ENCODE measurements around the gene CPXM2. TPM values are rescaled to one million over a fixed set of nuclear protein-coding genes. Genes with fewer than 3 reads are reported as not detected.

The CPXM2 gene
- polyA plus RNA-seq, 3 donors from 2014 or later = not detected

DNA sequence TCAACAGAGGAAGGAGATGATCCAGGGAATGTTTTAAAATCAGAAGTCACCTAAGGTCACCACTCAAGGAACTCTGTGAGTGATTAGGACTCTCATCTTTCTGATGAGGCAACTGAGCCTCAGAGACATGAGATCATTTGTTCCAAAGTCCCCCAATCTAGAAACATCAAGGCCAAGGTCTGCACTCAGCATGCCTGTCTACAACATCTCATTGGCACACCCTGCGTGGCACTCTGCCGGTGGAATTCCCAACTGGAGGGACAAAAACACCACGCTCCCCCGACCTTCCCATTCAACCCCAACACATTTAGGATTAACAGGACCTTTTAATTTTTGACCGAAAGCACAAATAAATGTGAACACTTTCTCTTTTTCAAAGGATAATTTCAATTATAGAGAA is 31.4 kb downstream of the CPXM2 start:
- H3K27ac Mint-ChIP-seq = no peak overlapping the region
- no peaks in the 10 kb centered on the region for H3K36me3 Mint-ChIP-seq
- H3K9me3 Mint-ChIP-seq = no peaks in the 10 kb centered on the region
- no peak for DNase-seq
- H3K4me1 Mint-ChIP-seq = no peaks in the 10 kb centered on the region
- H3K27me3 Mint-ChIP-seq (ENCODE audit: low read depth in 3 of 3) = peaks cover 1 to 6% (median 3%) of the 10 kb centered on the region in 3 donors
- no peak overlapping the region for H3K4me3 Mint-ChIP-seq

DNA sequence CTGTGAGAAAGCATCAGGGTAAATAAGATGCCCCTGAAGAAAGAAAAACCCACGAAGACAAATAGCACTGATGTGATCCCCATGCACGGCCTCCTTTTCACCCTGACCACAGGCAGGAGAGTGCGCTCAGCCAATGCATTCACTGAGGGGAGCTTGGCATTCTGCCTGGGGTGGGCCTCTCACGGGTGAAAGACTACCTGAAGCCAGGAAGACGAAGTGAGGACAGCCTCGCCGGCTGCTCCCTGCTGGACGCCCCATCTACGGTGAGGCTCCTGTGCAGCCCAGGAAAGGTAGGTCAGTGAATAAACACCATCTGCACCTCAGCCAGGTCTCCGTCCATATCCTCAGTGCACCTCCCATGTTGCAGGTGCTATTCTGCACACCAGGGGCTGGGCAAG is 32.0 kb downstream of the CPXM2 start:
- no peaks in the 10 kb centered on the region for H3K36me3 Mint-ChIP-seq
- no peaks in the 10 kb centered on the region for H3K9me3 Mint-ChIP-seq
- no peak for DNase-seq
- H3K4me3 Mint-ChIP-seq = no peak overlapping the region
- no peaks in the 10 kb centered on the region for H3K4me1 Mint-ChIP-seq
- H3K27me3 Mint-ChIP-seq (ENCODE audit: low read depth in 3 of 3) = peaks cover 1 to 4% (median 2%) of the 10 kb centered on the region in 3 donors
- no peak overlapping the region for H3K27ac Mint-ChIP-seq

DNA sequence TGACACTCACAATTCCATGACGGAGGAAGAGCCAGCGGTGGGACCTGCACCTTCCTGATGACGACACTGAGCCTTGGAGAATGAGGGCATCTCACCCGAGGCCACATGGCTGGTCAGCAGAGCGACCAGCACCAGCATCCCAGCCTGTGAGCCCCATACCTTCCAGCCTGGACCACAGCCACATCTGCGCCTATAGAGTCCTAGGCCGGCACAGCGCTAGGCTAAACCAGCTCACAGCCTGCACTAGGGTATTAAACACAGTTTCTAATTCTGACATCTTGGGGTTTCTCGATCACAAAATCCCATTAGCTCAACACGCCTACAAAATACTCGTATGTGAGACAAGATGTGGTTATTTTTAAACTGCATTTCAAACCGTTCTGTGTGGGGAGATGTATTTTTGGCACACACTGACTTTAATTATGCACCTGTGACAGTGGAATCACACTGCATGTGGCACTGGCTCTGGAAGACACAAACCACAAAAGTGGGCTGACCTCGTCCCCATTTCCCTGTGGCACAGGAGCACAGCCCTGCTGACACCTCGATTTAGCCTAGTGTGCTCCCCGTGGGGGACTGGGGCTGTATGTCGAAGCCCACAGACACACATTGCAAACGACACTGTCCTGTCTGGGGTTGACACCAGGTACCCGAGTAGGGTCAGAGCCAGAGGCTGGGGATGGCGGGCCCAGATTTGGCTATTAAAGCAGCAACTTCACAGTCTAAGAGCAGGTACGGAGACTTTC is 32.5 kb downstream of the CPXM2 start:
- H3K36me3 Mint-ChIP-seq = no peaks in the 10 kb centered on the region
- H3K27ac Mint-ChIP-seq = no peak overlapping the region
- H3K9me3 Mint-ChIP-seq = no peaks in the 10 kb centered on the region
- H3K4me3 Mint-ChIP-seq = no peak overlapping the region
- H3K4me1 Mint-ChIP-seq = no peaks in the 10 kb centered on the region
- peaks cover 1 to 3% (median 2%) of the 10 kb centered on the region in 3 donors for H3K27me3 Mint-ChIP-seq (ENCODE audit: low read depth in 3 of 3)
- no peak for DNase-seq

DNA sequence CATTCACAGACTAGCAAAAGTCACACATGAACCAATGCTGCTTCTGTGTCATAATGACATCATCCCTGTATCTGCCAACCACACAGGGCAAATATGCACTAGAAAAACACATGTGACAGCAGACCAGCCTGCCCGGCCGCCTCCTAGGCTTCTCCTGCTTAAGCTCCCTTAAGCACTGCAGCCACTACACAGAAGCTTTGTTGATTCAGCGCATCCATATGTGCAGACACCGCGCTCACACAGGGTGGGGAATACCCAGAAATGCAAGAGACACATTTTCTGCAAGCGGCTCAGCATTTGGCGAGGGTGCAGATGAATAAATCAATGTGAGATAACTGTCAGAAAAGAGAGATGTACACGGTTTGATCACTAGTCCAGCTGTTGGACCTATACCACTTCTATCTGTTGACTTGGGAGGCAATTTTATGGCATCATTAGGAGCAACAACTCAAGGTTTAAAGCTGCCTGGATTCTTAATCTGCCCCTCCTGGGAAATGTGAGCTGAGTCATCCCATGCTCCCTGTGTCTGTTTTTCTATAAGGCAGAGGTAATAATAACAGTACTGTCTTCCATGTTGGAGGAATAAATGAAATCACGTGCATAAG is 33.4 kb downstream of the CPXM2 start:
- no peak for DNase-seq
- H3K27ac Mint-ChIP-seq = no peak overlapping the region
- no peak overlapping the region for H3K4me3 Mint-ChIP-seq
- H3K9me3 Mint-ChIP-seq = no peaks in the 10 kb centered on the region
- H3K4me1 Mint-ChIP-seq = no peaks in the 10 kb centered on the region
- H3K36me3 Mint-ChIP-seq = no peaks in the 10 kb centered on the region
- H3K27me3 Mint-ChIP-seq (ENCODE audit: low read depth in 3 of 3) = peaks cover 1 to 3% (median 2%) of the 10 kb centered on the region in 3 donors

DNA sequence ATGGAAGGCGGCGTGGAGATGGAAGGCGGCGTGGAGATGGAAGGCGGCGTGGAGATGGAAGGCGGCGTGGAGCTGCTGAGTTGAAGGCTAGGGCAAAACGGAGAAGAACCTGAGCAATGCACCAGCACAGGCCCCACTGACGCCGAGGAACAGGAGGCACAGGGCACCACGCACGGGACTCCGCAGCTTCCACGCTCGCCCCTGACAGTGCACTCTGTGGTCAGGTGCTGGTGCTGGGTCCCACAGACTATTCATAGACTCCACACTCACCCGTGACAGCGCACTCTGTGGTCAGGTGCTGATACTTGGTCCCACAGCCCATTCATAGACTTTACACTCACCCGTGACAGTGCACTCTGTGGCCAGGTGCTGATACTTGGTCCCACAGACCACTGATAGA is 34.0 kb downstream of the CPXM2 start:
- Mint-ChIP-seq H3K27me3 (ENCODE audit: low read depth in 3 of 3) (peaks cover 1 to 3% (median 2%) of the 10 kb centered on the region in 3 donors), H3K4me1 (no peaks in the 10 kb centered on the region), H3K9me3 (no peaks in the 10 kb centered on the region), H3K27ac (no peak overlapping the region), H3K4me3 (no peak overlapping the region), H3K36me3 (no peaks in the 10 kb centered on the region)
- DNase-seq = no peak

DNA sequence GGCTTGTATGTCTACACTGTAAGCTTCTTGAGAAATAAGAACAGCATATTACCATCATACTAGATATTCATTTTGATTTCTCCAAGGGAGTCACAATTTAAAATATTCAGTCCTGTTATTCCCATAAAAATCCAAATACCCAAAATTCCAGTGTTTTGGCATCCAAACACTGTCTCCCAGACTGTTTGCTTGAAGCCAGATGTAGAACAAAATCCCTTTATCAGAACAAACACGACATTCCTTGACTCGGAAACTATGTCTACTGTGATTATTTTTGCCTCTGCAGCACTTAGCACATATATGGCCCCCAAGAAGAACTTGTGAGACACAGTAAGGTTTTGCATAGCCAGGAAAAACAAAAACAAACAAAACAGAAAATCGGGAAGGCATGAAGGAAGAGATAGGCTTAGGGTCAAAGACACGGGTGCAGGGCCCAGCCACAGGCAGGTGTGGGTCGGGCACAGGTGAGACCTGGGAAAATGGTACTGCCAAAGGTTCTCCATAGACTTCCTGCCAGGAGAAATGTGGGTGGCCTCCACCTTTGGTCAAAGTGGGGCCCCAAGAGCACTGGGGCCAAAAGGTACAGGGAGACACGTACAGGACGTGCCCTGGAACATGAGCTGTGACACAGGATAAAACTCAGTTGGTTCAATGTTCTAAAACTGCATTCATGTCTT is 36.5 kb downstream of the CPXM2 start:
- Mint-ChIP-seq H3K27ac (no peak overlapping the region), H3K36me3 (no peaks in the 10 kb centered on the region), H3K4me3 (no peak overlapping the region), H3K4me1 (no peaks in the 10 kb centered on the region), H3K27me3 (ENCODE audit: low read depth in 3 of 3) (peaks cover 0 to 4% (median 3%) of the 10 kb centered on the region in 3 donors), H3K9me3 (no peaks in the 10 kb centered on the region)
- DNase-seq = no peak

DNA sequence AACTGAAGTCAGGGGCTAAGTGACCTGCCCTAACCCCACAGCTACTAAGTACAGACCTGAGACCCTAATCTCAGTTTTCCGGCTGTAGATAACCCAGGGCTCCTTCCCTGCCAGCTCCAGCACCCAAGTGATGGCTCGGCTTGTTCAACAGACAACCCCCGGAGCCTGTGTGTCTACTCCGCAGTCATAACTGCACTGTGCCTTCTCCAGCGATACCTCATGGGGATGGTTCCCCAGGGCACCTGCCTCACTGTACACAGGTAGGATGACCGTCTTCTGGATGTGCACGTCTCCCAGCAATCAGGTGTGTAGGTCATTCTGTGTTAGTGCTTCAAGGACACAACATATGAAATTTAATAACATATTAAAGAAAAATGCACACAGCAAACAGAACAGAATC is 37.1 kb downstream of the CPXM2 start:
- Mint-ChIP-seq H3K27me3 (ENCODE audit: low read depth in 3 of 3) (peaks cover 0 to 4% (median 3%) of the 10 kb centered on the region in 3 donors), H3K4me1 (no peaks in the 10 kb centered on the region), H3K27ac (no peak overlapping the region), H3K36me3 (no peaks in the 10 kb centered on the region), H3K4me3 (no peak overlapping the region), H3K9me3 (no peaks in the 10 kb centered on the region)
- DNase-seq = no peak

DNA sequence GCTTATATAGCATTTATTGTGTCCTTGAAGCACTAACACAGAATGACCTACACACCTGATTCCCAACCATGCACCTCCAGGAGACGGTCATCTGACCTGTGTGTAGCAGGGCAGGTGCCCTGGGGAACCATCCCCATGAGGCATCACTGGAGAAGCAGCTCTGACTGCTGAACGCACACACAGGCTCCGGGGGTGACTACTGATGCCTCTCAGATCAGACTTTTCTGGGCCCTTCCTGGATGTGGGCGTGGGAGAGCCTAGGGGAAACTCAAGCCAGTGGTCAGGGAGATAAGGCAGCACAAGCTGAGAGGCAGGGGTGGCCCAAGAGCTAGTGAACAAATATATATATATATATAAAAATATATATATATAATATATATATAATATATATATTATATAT is 37.6 kb downstream of the CPXM2 start:
- Mint-ChIP-seq H3K4me3 (no peak overlapping the region), H3K27me3 (ENCODE audit: low read depth in 3 of 3) (peaks cover 0 to 4% (median 3%) of the 10 kb centered on the region in 3 donors), H3K4me1 (peaks cover 0 to under 1% of the 10 kb centered on the region in 2 donors), H3K36me3 (no peaks in the 10 kb centered on the region), H3K27ac (no peak overlapping the region), H3K9me3 (no peaks in the 10 kb centered on the region)
- no peak for DNase-seq

DNA sequence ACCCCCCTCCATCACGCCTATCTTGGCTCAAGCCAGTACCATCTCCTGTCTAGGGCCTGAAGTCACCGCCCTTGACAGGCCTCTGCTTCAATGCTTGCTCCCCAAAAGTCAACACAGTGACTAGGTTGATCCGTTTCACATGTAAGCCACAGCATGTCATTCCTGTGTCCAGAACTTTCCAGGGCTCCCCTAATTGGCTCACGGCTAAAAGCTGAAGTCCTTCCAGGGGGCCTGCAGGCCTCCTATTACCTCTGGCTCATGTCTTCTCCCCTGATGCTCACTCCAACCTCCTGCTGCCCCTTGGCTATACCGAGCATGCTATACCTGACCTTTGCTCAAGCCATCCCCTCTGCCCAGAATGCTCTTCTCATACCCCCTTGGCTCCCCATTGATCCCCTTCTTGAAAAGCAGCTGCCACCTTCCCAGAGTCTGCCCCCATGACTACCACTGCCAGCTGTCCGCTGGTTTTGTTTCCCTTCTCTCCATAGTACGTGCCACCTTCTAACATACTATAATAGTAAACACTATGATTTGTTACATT is 39.1 kb downstream of the CPXM2 start:
- Mint-ChIP-seq H3K36me3 (no peaks in the 10 kb centered on the region), H3K4me1 (peaks cover 0 to 2% of the 10 kb centered on the region in 2 donors), H3K9me3 (no peaks in the 10 kb centered on the region), H3K4me3 (no peak overlapping the region), H3K27ac (no peak overlapping the region), H3K27me3 (ENCODE audit: low read depth in 3 of 3) (peaks cover 2 to 6% (median 4%) of the 10 kb centered on the region in 3 donors)
- no peak for DNase-seq

DNA sequence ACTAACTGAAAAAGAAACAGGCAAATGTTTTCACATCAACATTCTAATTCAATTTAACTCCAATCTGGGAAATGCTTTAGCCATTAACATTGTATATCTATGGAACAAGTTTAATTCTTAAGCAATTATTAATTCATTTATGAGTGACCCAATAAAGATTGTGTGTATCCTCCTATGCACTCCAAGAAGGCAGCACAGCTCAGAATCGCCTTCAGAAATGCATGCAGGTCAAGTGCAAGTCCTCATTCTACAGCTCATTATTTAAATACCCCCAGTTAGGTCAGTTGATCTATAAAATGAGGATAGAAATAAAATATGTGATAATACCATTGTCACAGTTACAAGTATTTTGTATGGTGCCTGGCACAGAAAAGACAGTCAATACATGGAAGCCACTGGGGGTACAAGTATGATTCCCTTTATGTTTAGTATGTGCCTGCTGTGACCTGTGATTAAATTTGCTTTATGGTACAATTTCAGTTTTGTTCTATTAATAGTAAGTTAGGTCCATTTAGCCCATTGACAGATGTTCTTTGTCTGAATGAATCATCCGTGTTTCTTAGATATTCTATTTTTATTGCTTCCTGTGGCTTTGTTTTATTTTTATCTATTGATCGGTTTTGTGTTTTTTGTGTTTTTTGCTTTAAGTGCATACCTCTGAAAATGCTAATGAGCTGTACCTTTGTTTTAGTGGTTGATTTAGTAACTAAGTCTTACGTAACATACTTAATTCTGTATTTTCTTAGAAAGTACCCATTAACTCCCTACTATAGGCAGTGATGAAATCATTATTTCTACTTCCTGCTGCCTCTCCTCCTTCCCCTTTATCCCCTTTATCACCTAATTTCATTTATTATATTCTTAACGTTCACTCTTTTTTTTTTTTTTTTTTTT is 42.8 kb downstream of the CPXM2 start:
- H3K4me3 Mint-ChIP-seq = no peak overlapping the region
- no peak overlapping the region for H3K27ac Mint-ChIP-seq

DNA sequence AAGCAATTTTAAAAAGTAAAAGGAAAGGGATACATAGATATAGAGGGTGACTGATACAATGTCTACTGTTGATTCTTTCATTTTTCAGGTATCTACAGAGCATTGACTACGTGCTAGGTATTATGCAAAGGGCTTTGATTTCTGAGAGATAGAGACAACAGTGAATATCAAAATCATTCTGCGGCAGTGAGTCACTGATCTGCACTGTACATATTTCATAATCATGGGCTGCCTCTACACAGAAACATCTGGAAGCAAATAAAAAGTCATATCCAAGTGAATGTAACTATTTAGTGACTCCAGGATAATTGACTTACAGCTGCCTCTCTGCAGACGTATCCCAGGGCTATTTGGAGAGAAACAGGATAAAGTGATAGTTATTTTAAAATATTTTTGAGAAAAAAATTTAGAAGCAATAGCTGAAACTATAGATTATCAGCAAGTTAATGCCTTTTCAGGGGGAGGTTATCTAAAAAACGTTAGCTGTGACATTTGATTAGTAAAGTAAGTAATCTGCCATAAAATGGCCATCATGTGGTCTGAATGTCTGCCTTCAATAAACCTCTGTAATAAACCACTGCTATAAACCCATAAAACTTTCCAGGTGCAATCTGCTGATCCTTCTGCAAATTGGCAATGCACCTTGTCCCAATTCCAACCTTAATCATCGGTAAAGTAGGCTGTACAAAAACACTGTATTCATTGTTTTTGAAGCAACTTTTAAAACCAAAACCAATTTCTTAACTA is 43.7 kb downstream of the CPXM2 start:
- Mint-ChIP-seq H3K36me3 (no peaks in the 10 kb centered on the region), H3K27ac (no peak overlapping the region), H3K4me1 (peaks cover 0 to 2% of the 10 kb centered on the region in 2 donors), H3K9me3 (no peaks in the 10 kb centered on the region), H3K27me3 (ENCODE audit: low read depth in 3 of 3) (peaks cover 6 to 10% (median 9%) of the 10 kb centered on the region in 3 donors), H3K4me3 (no peak overlapping the region)
- no peak for DNase-seq

More for the DNA sequence above, 42.8 kb downstream of the CPXM2 start:
- H3K27me3 Mint-ChIP-seq (ENCODE audit: low read depth in 3 of 3) = peaks cover 6 to 10% (median 9%) of the 10 kb centered on the region in 3 donors
- H3K36me3 Mint-ChIP-seq = no peaks in the 10 kb centered on the region
- H3K9me3 Mint-ChIP-seq = no peaks in the 10 kb centered on the region
- no peak for DNase-seq
- peaks cover 0 to 2% of the 10 kb centered on the region in 2 donors for H3K4me1 Mint-ChIP-seq

DNA sequence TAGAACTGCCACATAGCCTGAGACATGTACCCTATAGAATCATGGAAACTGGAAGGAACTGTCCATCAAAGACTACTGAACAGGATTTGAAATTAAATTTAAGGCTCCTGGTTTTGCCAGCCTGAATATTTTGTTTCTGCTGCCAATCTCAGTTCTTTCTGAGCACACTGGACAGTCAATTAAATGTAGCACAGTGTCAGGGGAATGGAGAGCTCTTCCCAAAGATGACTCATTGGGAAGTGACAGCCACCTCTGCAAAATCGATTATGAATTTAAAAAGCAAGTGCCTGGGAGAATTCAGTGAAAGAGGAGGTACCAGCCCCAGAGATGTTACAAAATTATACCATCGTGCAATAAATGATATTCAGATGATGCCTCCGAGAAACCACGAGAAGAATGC is 47.8 kb downstream of the CPXM2 start:
- Mint-ChIP-seq H3K9me3 (no peaks in the 10 kb centered on the region), H3K27me3 (ENCODE audit: low read depth in 3 of 3) (peaks cover 8 to 15% (median 10%) of the 10 kb centered on the region in 3 donors), H3K36me3 (no peaks in the 10 kb centered on the region), H3K4me3 (no peak overlapping the region), H3K27ac (no peak overlapping the region), H3K4me1 (no peaks in the 10 kb centered on the region)
- no peak for DNase-seq
